ENCODE data around the gene KCNE2.
"Not testable (repeated sequence)": the region's sequence is repeated elsewhere in the genome, so short reads cannot be mapped to it uniquely, and the experiment has no call there.

The KCNE2 gene

GRCh38 chr21:34405686-34406085 is 41.9 kb downstream of the KCNE2 start:
- CTCF ChIA-PET; POLR2A ChIA-PET; DNase-seq (ENCODE audit: extremely low spot score): not testable (repeated sequence)

- DNase-seq (ENCODE audit: extremely low spot score); CTCF ChIA-PET; POLR2A ChIA-PET: not testable (repeated sequence)
These were observed 42.3 kb downstream of the KCNE2 start for GRCh38 chr21:34406102-34406501.

GRCh38 chr21:34406676-34407075 is 42.9 kb downstream of the KCNE2 start:
- POLR2A ChIA-PET; DNase-seq (ENCODE audit: extremely low spot score); CTCF ChIA-PET: not testable (repeated sequence)

GRCh38 chr21:34407294-34407693 is 43.5 kb downstream of the KCNE2 start:
- CTCF ChIA-PET; DNase-seq (ENCODE audit: extremely low spot score); POLR2A ChIA-PET: not testable (repeated sequence)

GRCh38 chr21:34417448-34418077 is 53.8 kb downstream of the KCNE2 start:
- DNase-seq (ENCODE audit: extremely low spot score); CTCF ChIA-PET; POLR2A ChIA-PET: not testable (repeated sequence)
